Activated CD8-positive, alpha-beta memory T cell treated with anti-CD3 and anti-CD28 coated beads for 1 hour (primary cell): ENCODE results near the gene ZBTB16.

Experiments
- DNase-seq, 2 donors: peaks; one replicate each; pipeline ENCODE4 v3.0.0-alpha.2; 2020; ENCODE audit warnings: low read depth in 1 of 2; ENCODE audit errors: extremely low read depth in 1 of 2

The ZBTB16 gene

DNA sequence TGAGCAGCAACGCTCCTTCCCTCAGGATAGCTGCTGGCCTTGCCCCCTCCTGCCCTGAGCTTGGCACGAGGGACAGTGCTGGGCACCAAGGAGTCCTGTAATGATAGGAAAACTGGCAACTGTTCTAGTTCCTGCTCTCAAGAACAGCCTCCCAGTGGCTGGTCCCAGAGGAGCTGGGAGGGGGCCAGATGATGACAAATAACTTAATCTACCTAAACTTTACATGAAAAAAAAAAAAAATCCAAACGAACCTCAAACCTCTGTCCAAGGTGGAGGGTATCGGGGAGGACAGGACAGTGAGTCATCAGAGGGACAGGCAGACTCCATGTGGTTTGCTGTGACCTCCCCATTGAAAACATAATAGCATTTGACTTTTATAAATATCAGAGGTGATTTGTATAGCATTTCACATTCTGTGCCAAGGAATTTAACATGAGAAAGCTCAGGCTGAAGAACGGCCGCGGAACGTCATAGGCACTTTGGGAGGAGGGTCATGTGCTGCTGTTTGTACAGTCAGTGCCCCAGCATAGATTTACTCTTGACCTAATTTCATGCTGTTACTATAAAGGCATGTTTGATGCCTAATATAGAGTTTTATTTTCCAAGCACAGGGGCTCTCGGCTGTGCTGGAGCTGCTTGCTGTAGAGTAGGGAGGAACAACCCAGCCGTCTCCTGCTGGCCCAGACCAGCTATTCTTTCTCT is 138.4 kb downstream of the ZBTB16 start:
- no peak for DNase-seq

DNA sequence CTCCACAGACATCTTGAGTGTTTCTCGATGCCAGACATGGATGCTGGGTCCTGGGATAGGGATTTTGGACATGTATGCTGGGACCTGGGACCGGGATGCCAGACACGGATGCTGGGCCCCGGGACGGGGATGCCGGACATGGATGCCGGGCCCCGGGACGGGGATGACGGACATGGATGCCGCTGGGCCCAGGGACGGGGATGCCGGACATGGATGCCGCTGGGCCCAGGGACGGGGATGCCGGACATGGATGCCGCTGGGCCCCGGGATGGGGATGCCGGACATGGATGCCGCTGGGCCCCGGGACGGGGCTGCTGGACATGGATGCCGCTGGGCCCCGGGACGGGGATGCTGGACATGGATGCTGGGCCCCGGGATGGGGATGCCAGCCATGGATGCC is 139.5 kb downstream of the ZBTB16 start:
- DNase-seq, result no peak

DNA sequence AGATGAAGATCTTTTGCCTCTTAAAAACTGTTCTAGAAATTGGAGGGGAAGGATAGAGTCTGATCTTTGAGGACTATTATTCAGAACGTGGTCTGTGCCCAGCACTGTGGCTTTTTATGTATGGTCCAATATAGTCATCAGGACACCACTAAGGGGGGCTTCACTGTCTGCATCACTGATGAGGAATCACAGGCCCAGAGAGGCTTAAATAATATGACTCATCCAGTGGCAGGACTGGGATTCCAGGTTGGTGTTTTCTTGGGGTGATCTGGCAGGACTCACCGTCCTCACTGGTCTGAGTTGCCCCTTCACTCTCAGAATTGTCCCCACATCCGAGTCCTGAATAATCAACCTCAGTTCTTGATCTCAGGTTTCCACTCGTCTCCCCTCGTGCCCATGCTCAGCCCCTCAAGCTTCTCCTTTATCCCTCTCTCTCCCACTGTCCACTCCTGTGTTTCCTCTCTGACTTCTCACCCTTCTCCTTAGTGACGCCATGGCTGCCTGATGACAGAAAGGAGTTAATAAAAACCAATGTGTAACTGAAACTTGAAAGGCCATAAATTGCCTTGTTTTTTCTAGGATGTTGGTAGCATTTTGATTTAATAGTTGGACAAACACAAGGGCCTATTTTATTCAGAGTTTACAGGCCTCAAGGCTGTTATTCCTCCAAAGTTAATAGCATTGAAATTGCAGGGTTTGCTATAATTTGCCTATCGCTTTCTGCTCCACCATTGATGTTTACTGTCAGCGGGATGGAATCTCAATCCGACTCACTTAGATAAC is 141.0 kb downstream of the ZBTB16 start:
- DNase-seq, result no peak

DNA sequence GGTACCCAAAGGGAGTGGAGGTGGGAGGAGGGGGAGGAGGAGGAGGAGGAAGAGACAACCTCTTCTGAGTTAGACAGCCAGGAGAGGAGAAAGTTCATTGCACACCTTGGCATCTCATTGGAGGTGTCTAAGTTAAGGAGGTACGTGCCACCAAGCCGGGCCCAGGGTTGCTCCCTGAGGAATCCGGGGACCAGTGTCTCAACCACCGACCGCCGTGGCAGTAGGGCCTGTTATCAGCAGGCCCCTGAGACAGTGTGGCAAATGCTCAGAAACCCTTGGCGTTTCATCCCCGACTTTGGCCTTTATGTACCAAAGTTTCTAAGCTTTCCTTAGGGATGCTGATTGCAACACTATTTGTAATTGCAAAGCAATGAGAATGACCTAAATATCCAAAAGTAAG is 141.7 kb downstream of the ZBTB16 start:
- no peak for DNase-seq

DNA sequence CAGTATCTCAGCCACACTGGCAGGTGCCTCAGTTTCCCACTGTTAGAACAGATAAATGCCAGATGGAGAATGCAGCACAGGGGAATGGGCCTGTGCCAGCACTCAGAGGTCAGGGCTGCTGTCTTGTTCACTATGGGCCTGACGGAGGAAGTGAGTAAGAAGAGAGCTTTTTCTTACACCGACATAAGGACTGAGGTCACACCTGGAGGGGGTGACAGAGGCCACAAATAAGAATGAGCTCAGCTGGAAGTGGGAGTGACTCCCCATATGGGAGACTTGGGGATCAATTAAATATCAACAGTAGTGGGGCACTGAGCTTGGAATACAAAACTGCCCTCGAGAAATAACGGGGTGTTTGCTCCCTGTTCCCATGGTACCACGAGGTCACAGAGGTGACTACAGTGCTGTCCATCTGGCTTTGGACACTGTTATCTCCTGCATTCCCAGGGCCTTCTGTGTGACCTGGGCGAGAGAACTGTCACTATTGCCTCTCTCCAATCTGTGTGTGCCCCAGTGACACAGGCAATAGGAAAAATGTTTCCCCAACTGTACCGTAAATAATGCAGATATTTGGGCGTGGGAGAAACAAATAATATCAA is 142.6 kb downstream of the ZBTB16 start:
- no peak for DNase-seq

DNA sequence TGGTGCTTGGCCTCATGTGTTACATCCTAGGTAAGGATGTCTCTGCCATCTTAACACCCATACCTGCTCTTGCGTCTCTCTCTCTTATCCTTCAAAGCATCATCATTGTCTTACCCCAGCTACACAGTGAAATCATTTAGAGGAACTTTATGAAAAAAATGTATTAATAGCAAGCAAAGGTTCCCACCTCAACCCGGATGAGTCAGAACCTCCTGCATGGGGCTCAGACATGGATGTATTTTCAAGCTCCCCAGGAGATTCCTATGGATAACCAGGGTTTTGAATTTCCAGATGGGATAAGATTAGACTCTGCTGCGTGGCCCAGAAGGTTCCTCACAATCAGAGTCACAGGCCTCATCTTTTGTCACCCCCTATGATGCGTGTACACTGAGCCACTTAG is 147.6 kb downstream of the ZBTB16 start:
- no peak for DNase-seq

DNA sequence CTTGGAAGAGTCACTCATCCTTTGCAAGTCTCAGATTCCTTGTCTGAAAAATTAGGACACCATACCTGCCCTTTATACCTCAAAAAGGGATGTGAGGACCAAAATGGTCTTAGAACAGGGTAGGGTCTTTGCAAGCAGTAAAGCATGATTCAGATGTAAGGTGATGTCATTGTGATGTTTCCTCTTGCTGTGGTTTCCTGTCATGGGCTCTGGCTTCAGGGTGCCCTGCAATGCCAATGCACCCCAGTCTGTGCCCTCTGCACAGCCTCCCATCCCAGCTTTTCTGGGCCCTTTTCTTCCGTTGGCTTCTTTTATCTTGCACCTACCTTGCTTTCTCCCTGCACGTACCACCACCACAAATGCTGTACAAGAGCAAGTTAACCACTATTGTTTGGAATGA is 148.9 kb downstream of the ZBTB16 start:
- DNase-seq, result no peak

- DNase-seq, result no peak
Observed at GRCh38 chr11:114209343-114209742, 149.8 kb downstream of the ZBTB16 start.

DNA sequence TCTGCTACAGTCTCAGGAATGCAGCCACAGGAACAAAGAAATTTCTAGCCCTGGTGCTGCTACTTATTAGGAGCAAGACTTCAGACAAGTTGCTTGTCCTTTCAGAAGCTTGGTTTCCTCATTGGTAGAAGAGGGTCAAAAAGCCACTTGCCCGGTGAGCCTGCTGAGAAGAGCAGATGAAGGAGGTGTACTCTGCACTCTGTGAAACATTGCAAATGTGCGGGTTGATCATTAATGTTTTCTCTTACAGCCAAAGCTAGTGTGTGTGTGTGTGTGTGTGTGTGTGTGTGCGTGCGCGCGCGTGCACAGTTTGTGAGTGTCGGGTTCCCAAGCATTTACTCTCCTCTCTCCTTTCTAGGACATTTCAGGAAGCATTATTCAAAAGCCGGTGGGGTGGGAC is 150.4 kb downstream of the ZBTB16 start:
- DNase-seq, result no peak

DNA sequence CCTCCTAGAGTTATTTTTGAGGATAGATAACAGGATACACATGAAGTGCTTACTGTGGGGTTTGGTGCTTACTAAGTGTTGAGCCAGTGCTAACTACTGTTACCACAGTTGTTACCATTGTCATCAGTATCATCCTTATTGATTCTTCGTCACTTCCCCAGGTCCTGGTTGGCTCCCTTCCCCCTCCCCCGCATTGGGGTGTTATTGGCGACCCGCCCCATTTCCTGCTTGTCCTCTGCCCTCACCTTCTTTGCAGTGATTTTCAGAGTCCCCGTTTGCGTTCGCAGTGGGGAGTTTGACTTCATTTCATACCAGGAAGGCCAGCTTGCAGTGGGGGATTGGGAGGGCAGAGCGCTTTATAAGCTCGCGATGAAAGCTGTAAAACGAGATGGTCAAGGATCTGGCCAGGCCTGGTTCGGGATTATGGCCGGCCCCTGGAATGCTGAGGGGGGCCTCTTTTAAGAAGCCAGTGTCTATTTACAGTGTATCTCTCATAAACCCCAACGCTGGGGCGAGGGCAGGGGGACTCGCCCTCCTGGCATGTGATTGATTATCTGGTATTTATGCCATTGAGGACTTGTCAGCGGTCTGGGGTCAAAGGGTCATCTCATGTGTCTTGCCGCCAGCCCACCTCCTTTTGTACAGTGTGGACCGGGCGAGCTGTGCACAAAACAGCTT is 152.1 kb downstream of the ZBTB16 start:
- DNase-seq, result no peak

GRCh38 chr11:114213622-114214021 is 154.1 kb downstream of the ZBTB16 start:
- no peak for DNase-seq

DNA sequence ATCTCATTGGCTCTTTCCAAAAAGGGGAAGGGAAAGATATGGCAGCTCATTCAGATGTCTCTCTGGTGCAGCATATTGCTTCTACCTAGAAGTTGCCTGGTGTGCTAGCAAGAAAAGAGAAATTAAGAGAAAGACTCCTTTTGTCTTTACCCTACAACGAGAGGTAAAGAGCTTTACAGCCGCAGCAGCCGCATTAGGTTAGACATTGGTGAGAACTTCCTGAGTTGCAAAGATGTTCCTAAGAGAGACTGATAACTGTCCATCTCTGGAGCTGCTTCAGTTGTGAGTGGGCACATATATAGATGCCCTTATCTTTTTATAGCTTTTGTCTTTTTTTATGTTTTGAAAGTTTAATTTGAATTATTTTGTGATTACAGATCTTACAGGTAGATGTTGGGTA is 155.9 kb downstream of the ZBTB16 start:
- no peak for DNase-seq

DNA sequence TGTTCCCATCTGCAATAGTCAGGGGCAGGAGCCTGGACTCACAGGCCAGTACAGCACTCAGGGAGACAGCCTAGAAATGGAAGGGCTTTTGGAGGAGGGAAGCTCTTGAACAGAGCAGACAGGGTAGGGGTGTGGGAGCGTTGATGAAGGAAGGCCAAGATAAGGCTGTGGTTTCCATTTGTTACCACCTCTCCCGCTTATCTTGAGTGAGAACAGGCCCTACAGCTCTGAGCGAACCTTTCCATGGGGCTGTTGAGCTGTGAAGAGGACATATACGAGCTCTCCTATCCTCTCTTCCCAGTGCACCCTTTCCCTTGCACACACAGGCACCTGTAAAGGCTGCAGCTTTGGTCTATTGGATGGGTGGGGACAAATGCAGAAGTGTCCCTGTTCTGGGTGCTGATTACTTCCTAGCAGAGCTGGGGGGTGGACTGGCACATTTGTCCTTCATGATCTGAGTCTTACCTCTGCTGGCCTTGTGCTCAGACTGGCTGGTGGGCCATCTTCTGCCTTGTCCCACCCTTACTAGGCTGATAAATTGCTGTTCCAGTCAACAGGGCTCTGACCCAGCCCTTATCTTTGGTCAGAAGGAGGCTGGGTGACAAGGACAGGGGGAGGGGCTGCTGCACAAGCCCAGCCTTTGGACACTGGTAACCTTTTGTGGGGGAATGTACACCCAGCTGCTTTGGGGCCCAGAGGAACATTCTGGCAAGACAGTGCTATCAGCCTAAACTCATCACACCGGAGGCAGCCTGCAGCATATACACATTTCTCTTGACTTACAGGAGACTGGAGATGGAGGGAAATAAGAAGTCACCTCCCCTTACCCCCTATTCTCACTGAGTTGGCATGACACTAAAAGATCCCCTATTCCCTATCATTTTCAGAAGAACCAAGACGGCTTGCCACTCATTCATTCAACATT is 156.6 kb downstream of the ZBTB16 start:
- DNase-seq, result no peak

DNA sequence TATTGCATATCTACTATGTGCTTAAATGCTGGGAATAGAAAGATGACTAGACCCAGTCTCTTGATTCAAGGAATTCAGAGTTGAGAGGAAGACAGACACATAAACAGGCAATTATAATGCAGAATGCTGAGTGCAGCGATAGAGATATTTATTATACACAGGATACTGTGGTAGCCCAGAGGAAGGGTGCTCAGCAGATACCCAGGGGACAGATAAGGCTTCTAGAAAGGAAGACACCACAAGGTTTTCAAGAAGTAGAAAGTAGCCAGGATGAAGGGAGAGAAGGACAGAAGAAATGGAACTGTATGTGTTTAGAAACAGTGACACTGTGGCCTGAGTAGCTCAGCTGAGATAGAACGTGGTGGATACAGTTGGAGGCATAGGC is 157.3 kb downstream of the ZBTB16 start:
- no peak for DNase-seq

DNA sequence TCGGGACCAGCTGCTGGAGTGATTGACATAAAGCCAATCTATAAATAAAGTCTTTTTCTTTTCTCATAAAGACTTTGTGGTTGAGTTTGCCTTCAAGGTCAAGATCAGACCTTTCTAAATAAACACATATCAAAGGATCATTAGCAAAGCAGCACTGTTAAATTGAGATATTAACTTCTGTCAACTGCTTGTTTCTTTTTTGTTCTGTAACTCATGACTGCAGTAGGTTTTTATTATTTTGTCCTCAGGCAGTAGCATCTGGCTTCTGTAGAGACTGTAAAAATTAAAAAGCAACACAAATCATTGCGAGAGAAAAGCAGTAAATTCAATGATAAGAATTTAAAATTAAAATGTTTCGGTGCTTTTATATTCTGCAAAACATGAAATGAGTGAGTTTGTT is 159.0 kb downstream of the ZBTB16 start:
- no peak for DNase-seq

DNA sequence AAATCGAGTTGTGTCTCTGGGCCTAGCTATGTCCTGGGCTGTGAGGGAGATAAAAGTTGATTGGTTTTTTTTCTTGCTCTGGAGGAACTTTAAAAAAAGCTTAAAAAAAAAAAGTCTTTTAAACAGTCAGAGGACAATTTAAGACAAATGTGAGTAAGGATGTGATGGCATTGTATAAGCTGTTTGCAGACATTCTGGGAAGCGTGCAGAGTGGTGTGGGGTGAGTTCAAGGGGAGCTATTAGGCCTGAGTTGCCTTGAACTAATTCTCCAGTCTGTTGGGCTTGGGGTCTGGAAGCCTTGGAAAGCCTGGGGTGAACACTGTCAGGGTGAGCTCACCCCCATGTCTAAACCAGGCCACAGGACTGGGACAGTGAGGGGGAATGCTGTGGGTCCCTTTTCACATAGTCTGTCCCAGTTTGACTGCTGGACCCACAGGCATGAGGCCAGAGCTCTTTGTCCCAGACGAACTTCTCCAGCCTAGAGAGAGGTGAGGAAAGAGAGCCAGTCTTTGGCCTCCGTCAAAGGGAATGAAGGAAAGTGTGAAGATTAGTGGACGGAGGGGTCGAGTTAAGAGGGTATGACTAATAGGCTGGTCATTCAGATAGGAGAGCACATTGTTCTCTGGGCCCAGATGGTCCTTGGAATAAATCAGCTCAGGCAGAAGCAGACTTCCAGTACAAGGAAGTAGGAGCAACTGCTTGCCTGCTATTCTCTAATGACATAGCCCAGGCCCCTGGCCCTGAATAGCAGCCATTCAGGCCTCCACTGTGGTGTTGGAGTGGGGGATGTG is 160.2 kb downstream of the ZBTB16 start:
- no peak for DNase-seq

DNA sequence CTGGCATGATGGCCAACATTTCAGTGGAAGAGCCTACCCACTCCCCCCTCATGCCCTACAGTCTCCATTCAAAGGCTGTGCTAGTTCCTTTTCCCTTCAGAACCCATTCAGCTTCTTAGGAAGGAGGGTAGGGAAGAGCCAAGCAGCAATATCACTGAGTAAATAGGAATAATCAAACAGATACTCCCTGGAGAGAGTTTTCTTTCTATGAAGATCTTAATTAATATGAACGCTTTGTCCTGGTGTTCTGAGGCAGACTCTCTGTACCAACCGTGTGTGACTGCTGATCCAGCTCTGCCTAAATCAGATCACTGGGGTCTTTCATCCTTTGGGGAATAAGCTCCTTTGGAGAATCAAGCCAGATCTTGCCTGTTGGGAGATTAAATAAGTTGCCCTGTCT is 161.5 kb downstream of the ZBTB16 start:
- DNase-seq, result no peak

GRCh38 chr11:114225661-114226060 is 166.2 kb downstream of the ZBTB16 start:
- no peak for DNase-seq

- DNase-seq, result no peak
Observed at GRCh38 chr11:114226356-114226755, 166.8 kb downstream of the ZBTB16 start.
